HUES48 (cell line): Measurements from ENCODE around the gene PUS10.

Experiments
- H3K27ac ChIP-seq: one replicate; pipeline ENCODE4 v1.7.0; 2013; ENCODE audit warnings: low read depth, low read length, inconsistent platforms
- H3K27me3 ChIP-seq: 2 replicates; pipeline ENCODE4 v1.6.1; 2013; ENCODE audit warnings: mild to moderate bottlenecking, low read length; ENCODE audit not compliant: control insufficient read depth, insufficient read depth
- H3K36me3 ChIP-seq: 2 replicates; pipeline ENCODE4 v1.6.1; 2013; ENCODE audit warnings: low read length; ENCODE audit not compliant: control insufficient read depth, insufficient read depth
- H3K4me1 ChIP-seq: 2 replicates; pipeline ENCODE4 v1.6.1; 2013; ENCODE audit warnings: mild to moderate bottlenecking, low read length; ENCODE audit not compliant: control insufficient read depth, insufficient read depth
- H3K4me3 ChIP-seq: 2 replicates; pipeline ENCODE4 v1.5.1; 2013; ENCODE audit warnings: mild to moderate bottlenecking, low read depth, low read length
- H3K9ac ChIP-seq: 2 replicates; pipeline ENCODE4 v1.6.1; 2013; ENCODE audit warnings: mild to moderate bottlenecking, low read depth, low read length, moderate library complexity
- H3K9me3 ChIP-seq: 2 replicates; pipeline ENCODE4 v1.6.1; 2013; ENCODE audit warnings: low read length; ENCODE audit not compliant: control insufficient read depth, insufficient read depth

Gene PUS10

GRCh38 chr2:60899230-60899891 lies 118.7 kb downstream of the PUS10 start:
- H3K9me3 ChIP-seq, result no peaks in the 10 kb centered on the region
- no peaks in the 10 kb centered on the region for H3K4me1 ChIP-seq
- H3K36me3 ChIP-seq, result peaks cover 7% of the 10 kb centered on the region; the same call in 1 of the 2 replicates
- no peak overlapping the region for H3K27ac ChIP-seq
- no peak overlapping the region for H3K9ac ChIP-seq
- no peak overlapping the region for H3K4me3 ChIP-seq
- H3K27me3 ChIP-seq, result no peaks in the 10 kb centered on the region

DNA sequence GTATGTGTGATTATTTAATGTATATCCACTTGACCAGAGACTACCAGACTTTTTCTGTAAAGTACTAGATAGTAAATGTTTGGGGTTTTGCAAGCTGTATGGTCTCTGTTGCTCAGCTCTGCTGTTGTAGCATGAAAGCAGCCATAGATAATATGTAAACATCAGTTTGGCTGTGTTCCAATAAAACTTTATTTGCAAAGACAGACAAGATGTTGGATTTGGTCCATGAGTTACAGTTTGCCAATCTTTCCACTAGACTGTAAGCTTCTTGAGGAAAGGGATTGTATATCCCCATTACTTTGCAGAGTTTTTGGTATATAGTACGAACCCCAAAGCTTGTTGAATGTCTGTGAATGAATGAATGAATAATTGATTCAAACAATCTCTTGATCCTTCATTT lies 119.5 kb downstream of the PUS10 start:
- H3K4me1 ChIP-seq, result no peaks in the 10 kb centered on the region
- no peak overlapping the region for H3K4me3 ChIP-seq
- H3K9me3 ChIP-seq, result no peaks in the 10 kb centered on the region
- no peak overlapping the region for H3K27ac ChIP-seq
- H3K9ac ChIP-seq, result no peak overlapping the region
- peaks cover 9% of the 10 kb centered on the region; the same call in 1 of the 2 replicates for H3K36me3 ChIP-seq
- H3K27me3 ChIP-seq, result no peaks in the 10 kb centered on the region
